ENCODE data around the gene COL20A1.

Gene COL20A1

GRCh38 chr20:63363981-63364561 is 71.1 kb downstream of the COL20A1 start:
- H3K4me3 ChIP-seq (ENCODE audit: insufficient read depth, low read depth, low read length), result no peak overlapping the region
- H3K27ac ChIP-seq (ENCODE audit: insufficient read depth, low read depth, low read length, poor library complexity, severe bottlenecking), result no peak overlapping the region
- 79 to 82% methylated on average over 19 of the region's 19 CpGs for WGBS, 2 experiments
- H3K36me3 ChIP-seq (ENCODE audit: control insufficient read depth, insufficient read depth, low read length), result no peaks in the 10 kb centered on the region
- peaks cover 30% of the 10 kb centered on the region for H3K27me3 ChIP-seq (ENCODE audit: control insufficient read depth, insufficient read depth, low read length, poor library complexity, severe bottlenecking)
- H3K4me1 ChIP-seq (ENCODE audit: control insufficient read depth, insufficient read depth, low read length), result peaks cover 48% of the 10 kb centered on the region
- no peaks in the 10 kb centered on the region for H3K9me3 ChIP-seq (ENCODE audit: control insufficient read depth, low read length)

DNA sequence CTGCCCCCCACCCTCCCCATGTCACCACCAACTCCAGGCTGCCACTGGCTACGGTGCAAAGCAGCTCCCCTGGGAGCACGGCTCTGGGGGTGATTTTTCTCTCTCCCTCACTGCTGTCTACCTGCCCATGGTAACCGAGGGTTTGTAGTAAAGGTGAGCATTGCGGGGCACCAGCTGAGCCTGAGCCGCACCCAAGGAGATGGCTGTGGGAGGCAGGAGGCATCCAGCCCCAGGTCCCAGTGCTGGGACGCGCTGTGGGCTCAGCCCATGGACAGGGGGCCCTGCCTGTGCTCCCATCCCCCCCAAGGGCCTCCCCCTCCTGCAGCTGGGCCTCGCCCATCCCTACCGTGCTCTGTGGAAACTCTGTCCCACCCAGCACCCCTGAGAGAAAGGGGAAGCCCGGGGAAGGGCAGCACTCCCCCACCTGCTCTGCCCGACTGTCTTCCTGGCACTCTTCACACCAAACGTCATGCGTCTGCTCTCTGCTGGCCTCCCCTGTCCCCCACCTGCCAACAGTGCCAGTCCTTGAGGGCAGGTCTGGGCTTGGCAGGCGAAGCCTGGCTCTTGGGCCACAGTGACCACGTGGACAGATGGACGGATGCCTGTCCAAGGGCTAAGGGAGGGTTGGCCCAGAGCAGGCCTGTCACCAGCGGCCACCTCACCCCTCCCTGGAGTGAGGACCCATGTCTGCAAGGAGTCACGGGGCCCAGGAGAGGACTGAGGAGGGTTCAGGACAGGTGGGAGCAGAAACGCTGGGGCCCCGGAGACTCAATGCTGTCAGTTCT is 72.0 kb downstream of the COL20A1 start:
- H3K36me3 ChIP-seq (ENCODE audit: control insufficient read depth, insufficient read depth, low read length), result no peaks in the 10 kb centered on the region
- peaks cover 48% of the 10 kb centered on the region for H3K4me1 ChIP-seq (ENCODE audit: control insufficient read depth, insufficient read depth, low read length)
- WGBS, 2 experiments, result 88 to 89% methylated on average over 20 of the region's 20 CpGs
- H3K9me3 ChIP-seq (ENCODE audit: control insufficient read depth, low read length), result no peaks in the 10 kb centered on the region
- no peak overlapping the region for H3K27ac ChIP-seq (ENCODE audit: insufficient read depth, low read depth, low read length, poor library complexity, severe bottlenecking)
- H3K27me3 ChIP-seq (ENCODE audit: control insufficient read depth, insufficient read depth, low read length, poor library complexity, severe bottlenecking), result peaks cover 24% of the 10 kb centered on the region
- H3K4me3 ChIP-seq (ENCODE audit: insufficient read depth, low read depth, low read length), result no peak overlapping the region

- 86 to 87% methylated on average over 22 of the region's 22 CpGs for WGBS, 2 experiments
- no peak overlapping the region for H3K27ac ChIP-seq (ENCODE audit: insufficient read depth, low read depth, low read length, poor library complexity, severe bottlenecking)
- no peaks in the 10 kb centered on the region for H3K36me3 ChIP-seq (ENCODE audit: control insufficient read depth, insufficient read depth, low read length)
- peaks cover 16% of the 10 kb centered on the region for H3K27me3 ChIP-seq (ENCODE audit: control insufficient read depth, insufficient read depth, low read length, poor library complexity, severe bottlenecking)
- no peak overlapping the region for H3K4me3 ChIP-seq (ENCODE audit: insufficient read depth, low read depth, low read length)
- peaks cover 44% of the 10 kb centered on the region for H3K4me1 ChIP-seq (ENCODE audit: control insufficient read depth, insufficient read depth, low read length)
- H3K9me3 ChIP-seq (ENCODE audit: control insufficient read depth, low read length), result no peaks in the 10 kb centered on the region
Measured at GRCh38 chr20:63365601-63366389, 72.8 kb downstream of the COL20A1 start.

GRCh38 chr20:63366390-63367365 is 73.7 kb downstream of the COL20A1 start:
- Histone ChIP-seq H3K27me3 (ENCODE audit: control insufficient read depth, insufficient read depth, low read length, poor library complexity, severe bottlenecking) (peaks cover 7% of the 10 kb centered on the region), H3K4me1 (ENCODE audit: control insufficient read depth, insufficient read depth, low read length) (peaks cover 41% of the 10 kb centered on the region), H3K27ac (ENCODE audit: insufficient read depth, low read depth, low read length, poor library complexity, severe bottlenecking) (no peak overlapping the region), H3K36me3 (ENCODE audit: control insufficient read depth, insufficient read depth, low read length) (no peaks in the 10 kb centered on the region), H3K4me3 (ENCODE audit: insufficient read depth, low read depth, low read length) (no peak overlapping the region), H3K9me3 (ENCODE audit: control insufficient read depth, low read length) (no peaks in the 10 kb centered on the region)
- 85 to 89% methylated on average over 30 of the region's 30 CpGs for WGBS, 2 experiments

- no peaks in the 10 kb centered on the region for H3K27me3 ChIP-seq (ENCODE audit: control insufficient read depth, insufficient read depth, low read length, poor library complexity, severe bottlenecking)
- peaks cover 32% of the 10 kb centered on the region for H3K4me1 ChIP-seq (ENCODE audit: control insufficient read depth, insufficient read depth, low read length)
- WGBS, 2 experiments, result 62 to 65% methylated on average over 24 of the region's 24 CpGs
- no peak overlapping the region for H3K4me3 ChIP-seq (ENCODE audit: insufficient read depth, low read depth, low read length)
- H3K27ac ChIP-seq (ENCODE audit: insufficient read depth, low read depth, low read length, poor library complexity, severe bottlenecking), result no peak overlapping the region
- no peaks in the 10 kb centered on the region for H3K36me3 ChIP-seq (ENCODE audit: control insufficient read depth, insufficient read depth, low read length)
- no peaks in the 10 kb centered on the region for H3K9me3 ChIP-seq (ENCODE audit: control insufficient read depth, low read length)
Measured at GRCh38 chr20:63367446-63368055, 74.6 kb downstream of the COL20A1 start.

GRCh38 chr20:63368151-63368550 is 75.2 kb downstream of the COL20A1 start:
- 89% methylated on average over 8 of the region's 8 CpGs for WGBS, 2 experiments
- H3K9me3 ChIP-seq (ENCODE audit: control insufficient read depth, low read length), result no peaks in the 10 kb centered on the region
- no peak overlapping the region for H3K4me3 ChIP-seq (ENCODE audit: insufficient read depth, low read depth, low read length)
- no peaks in the 10 kb centered on the region for H3K36me3 ChIP-seq (ENCODE audit: control insufficient read depth, insufficient read depth, low read length)
- no peaks in the 10 kb centered on the region for H3K27me3 ChIP-seq (ENCODE audit: control insufficient read depth, insufficient read depth, low read length, poor library complexity, severe bottlenecking)
- H3K27ac ChIP-seq (ENCODE audit: insufficient read depth, low read depth, low read length, poor library complexity, severe bottlenecking), result no peak overlapping the region
- H3K4me1 ChIP-seq (ENCODE audit: control insufficient read depth, insufficient read depth, low read length), result peaks cover 26% of the 10 kb centered on the region

- H3K27ac ChIP-seq (ENCODE audit: insufficient read depth, low read depth, low read length, poor library complexity, severe bottlenecking), result no peak overlapping the region
Measured at GRCh38 chr20:63369024-63369530, 76.1 kb downstream of the COL20A1 start.

DNA sequence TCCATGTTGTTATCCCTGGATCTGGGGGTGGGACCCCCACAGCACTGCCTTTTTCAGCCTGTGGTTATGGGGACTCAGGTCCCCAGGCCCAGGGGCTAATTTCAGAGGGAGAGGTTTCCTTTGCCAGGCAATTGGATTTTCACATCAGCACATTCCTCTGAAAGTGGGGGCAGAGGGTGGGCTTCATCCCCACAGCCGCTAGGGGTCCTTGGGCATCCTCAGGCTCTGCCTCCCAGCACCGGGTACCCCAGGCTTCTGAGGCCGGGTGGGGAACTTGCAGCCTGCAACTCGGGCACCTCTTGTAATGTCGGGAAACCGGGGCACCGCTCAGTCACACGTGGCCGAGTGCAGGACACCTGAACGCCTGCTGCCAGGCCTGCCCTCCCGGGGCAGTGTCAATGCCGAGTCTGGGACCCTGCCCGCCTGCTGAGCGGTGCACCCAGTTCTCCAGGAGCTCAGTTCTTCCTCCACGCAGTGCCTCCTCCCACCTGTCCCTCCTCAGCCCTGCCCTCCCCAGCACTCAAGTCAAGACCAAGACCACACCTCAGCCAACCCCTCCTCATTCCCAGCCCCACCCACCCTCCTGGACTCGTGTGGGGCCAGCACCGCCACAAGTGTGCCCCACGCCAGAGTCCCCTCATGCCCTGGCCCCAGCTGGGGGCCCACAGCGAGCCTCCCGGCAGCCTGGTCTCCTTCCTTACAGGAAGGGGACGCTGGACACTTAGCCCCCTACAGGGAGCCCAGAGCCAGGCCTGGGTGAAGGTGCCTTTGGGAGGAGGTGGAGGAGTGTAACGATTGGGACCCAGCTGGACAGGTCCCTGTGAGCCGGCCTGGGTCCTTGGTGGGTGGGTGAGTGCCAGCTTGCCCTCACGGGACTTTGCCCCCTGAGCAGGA is 77.0 kb downstream of the COL20A1 start:
- Histone ChIP-seq H3K9me3 (ENCODE audit: control insufficient read depth, low read length) (no peaks in the 10 kb centered on the region), H3K36me3 (ENCODE audit: control insufficient read depth, insufficient read depth, low read length) (no peaks in the 10 kb centered on the region), H3K4me1 (ENCODE audit: control insufficient read depth, insufficient read depth, low read length) (peaks cover 14% of the 10 kb centered on the region), H3K27ac (ENCODE audit: insufficient read depth, low read depth, low read length, poor library complexity, severe bottlenecking) (no peak overlapping the region), H3K4me3 (ENCODE audit: insufficient read depth, low read depth, low read length) (no peak overlapping the region), H3K27me3 (ENCODE audit: control insufficient read depth, insufficient read depth, low read length, poor library complexity, severe bottlenecking) (no peaks in the 10 kb centered on the region)
- 86 to 87% methylated on average over 24 of the region's 24 CpGs for WGBS, 2 experiments

More at GRCh38 chr20:63369024-63369530, 76.1 kb downstream of the COL20A1 start:
- 94 to 97% methylated on average over 10 of the region's 10 CpGs for WGBS, 2 experiments
- no peaks in the 10 kb centered on the region for H3K27me3 ChIP-seq (ENCODE audit: control insufficient read depth, insufficient read depth, low read length, poor library complexity, severe bottlenecking)
- no peaks in the 10 kb centered on the region for H3K9me3 ChIP-seq (ENCODE audit: control insufficient read depth, low read length)
- no peaks in the 10 kb centered on the region for H3K36me3 ChIP-seq (ENCODE audit: control insufficient read depth, insufficient read depth, low read length)
- H3K4me1 ChIP-seq (ENCODE audit: control insufficient read depth, insufficient read depth, low read length), result peaks cover 17% of the 10 kb centered on the region
- H3K4me3 ChIP-seq (ENCODE audit: insufficient read depth, low read depth, low read length), result no peak overlapping the region
